Esophagus squamous epithelium (tissue), 5 donors: Measurements from ENCODE around the gene FILIP1L. TPM values are rescaled to one million over a fixed set of nuclear protein-coding genes. Genes with fewer than 3 reads are reported as not detected.

Experiments
- DNase-seq: peaks from one replicate; lab custom pipeline; 2025; lab: John Stamatoyannopoulos, UW
- H3K27ac ChIP-seq, 4 donors: fragments of 200-600 bp; sonication (generic); one replicate each; pipeline ENCODE4 v1.5.1; 2016 to 2019; ENCODE audit warnings: mild to moderate bottlenecking in 1 of 4
- H3K27me3 ChIP-seq, 4 donors: fragments of 200-600 bp; sonication (generic); 1 replicate in 3 of 4; 2 replicates in 1 of 4; pipeline versions ENCODE4 v1.5.1 to v1.6.0; 2017 to 2021; ENCODE audit warnings: antibody characterized with exemption in 1 of 4
- H3K36me3 ChIP-seq, 3 donors: fragments of 200-600 bp; sonication (generic); one replicate each; pipeline ENCODE4 v1.5.1; 2016 to 2019
- H3K4me1 ChIP-seq, 3 donors: fragments of 200-600 bp; sonication (generic); one replicate each; pipeline ENCODE4 v1.5.1; 2017 to 2019
- H3K4me3 ChIP-seq, 4 donors: fragments of 200-600 bp; sonication (generic); 1 replicate in 3 of 4; 2 replicates in 1 of 4; pipeline ENCODE4 v1.5.1; 2016 to 2019; ENCODE audit warnings: mild to moderate bottlenecking in 2 of 4, moderate library complexity in 1 of 4
- H3K9me3 ChIP-seq, 3 donors: fragments of 200-600 bp; sonication (generic); one replicate each; pipeline ENCODE4 v1.5.1; 2016 to 2019
- CTCF ChIP-seq, 6 experiments: fragments of 450-650 bp in 4 of 6; fragments of 200-600 bp in 2 of 6; sonication (generic) in 2 of 6; IDR thresholded peaks; one replicate each; pipeline ENCODE4 v1.5.1; 2016 to 2019; ENCODE audit warnings: antibody characterized with exemption in 6 of 6, mild to moderate bottlenecking in 4 of 6, moderate library complexity in 4 of 6
- POLR2A ChIP-seq, 4 donors: fragments of 450-650 bp; IDR thresholded peaks; one replicate each; pipeline ENCODE4 v1.6.1; 2017; ENCODE audit warnings: antibody characterized with exemption in 4 of 4, mild to moderate bottlenecking in 4 of 4, moderate library complexity in 3 of 4
- WGBS, 2 donors: methylation state at CpG; one replicate each; pipeline ENCODE4 v1.1.5; 2018; 5-methylcytosine and 5-hydroxymethylcytosine counted together
- intact Hi-C: fragments of 100-400 bp; cut with DNase I; formaldehyde crosslinking; loops from one replicate; pipeline ENCODE4 v1.15.0; 2022
- total RNA-seq, 4 donors: library from RNA; depleted of rRNA; stranded (reverse); fragments of >200 nt; gene quantifications; one replicate each; pipeline ENCODE4 v1.1.0, GENCODE V29; 2016
- donor health status: DM: yes; HTN: yes; CAD: no.

Gene FILIP1L
- total RNA-seq, 4 donors from 2014 or later = 2.5 to 23.5 (median 10.7) TPM

- no peak overlapping the region for H3K27ac ChIP-seq
Measured at GRCh38 chr3:99885085-99885484, 229.2 kb downstream of the FILIP1L start.

GRCh38 chr3:99884484-99884883, 229.8 kb downstream of the FILIP1L start:
- Histone ChIP-seq H3K4me1 (peaks cover 0 to 36% (median 17%) of the 10 kb centered on the region in 3 donors), H3K27ac (no peak overlapping the region), H3K27me3 (no peaks in the 10 kb centered on the region), H3K36me3 (no peaks in the 10 kb centered on the region), H3K9me3 (no peaks in the 10 kb centered on the region), H3K4me3 (no peak overlapping the region)
- no peak for DNase-seq
- 49 to 70% methylated on average over 2 of the region's 2 CpGs for WGBS, 2 donors
- intact Hi-C loops = no loop called here
- TF ChIP-seq CTCF (IDR thresholded peaks at IDR 0.05) = no peak
- no peak for TF ChIP-seq POLR2A (IDR thresholded peaks at IDR 0.05)

More at GRCh38 chr3:99885085-99885484, 229.2 kb downstream of the FILIP1L start:
- Histone ChIP-seq H3K9me3 (no peaks in the 10 kb centered on the region), H3K27me3 (no peaks in the 10 kb centered on the region), H3K36me3 (no peaks in the 10 kb centered on the region), H3K4me3 (no peak overlapping the region), H3K4me1 (peaks cover 0 to 36% (median 17%) of the 10 kb centered on the region in 3 donors)
- DNase-seq = no peak
- intact Hi-C loops = no loop called here
- TF ChIP-seq CTCF (IDR thresholded peaks at IDR 0.05) (no peak), POLR2A (IDR thresholded peaks at IDR 0.05) (no peak)
- 93 to 96% methylated on average over 1 of the region's 1 CpG for WGBS, 2 donors

DNA sequence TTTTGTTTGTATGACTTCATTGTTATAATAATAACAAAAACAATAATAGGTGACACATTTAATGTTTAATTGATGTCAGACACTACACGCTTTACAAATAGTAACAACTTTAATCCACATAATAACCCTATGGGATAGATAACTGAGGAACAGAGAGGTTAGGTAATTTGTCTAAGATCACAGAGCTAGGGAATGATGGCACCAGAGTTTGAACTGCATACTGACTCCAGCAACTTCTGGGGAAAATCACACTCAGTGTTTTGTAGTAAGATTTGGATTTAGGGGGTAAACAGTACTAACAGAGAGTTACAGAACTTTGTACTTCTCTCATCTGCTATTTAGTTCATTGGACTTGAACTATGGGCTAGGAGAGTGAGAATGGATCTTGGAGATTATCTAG, 230.6 kb downstream of the FILIP1L start:
- no peaks in the 10 kb centered on the region for H3K36me3 ChIP-seq
- no peaks in the 10 kb centered on the region for H3K27me3 ChIP-seq
- intact Hi-C loops = no loop called here
- 38 to 75% methylated on average over 1 of the region's 1 CpG for WGBS, 2 donors
- TF ChIP-seq CTCF (IDR thresholded peaks at IDR 0.05) = no peak
- TF ChIP-seq POLR2A (IDR thresholded peaks at IDR 0.05) = no peak
- H3K4me1 ChIP-seq = peaks cover 0 to 36% (median 17%) of the 10 kb centered on the region in 3 donors
- H3K27ac ChIP-seq = peak overlapping the region in 2 of 4 donors; percentile 44 to 52
- H3K4me3 ChIP-seq = no peak overlapping the region
- no peak for DNase-seq
- no peaks in the 10 kb centered on the region for H3K9me3 ChIP-seq

- Histone ChIP-seq H3K27me3 (no peaks in the 10 kb centered on the region), H3K4me1 (peaks cover 0 to 36% (median 17%) of the 10 kb centered on the region in 3 donors), H3K9me3 (no peaks in the 10 kb centered on the region), H3K4me3 (no peak overlapping the region), H3K27ac (peak overlapping the region in 2 of 4 donors; percentile 21 to 52), H3K36me3 (no peaks in the 10 kb centered on the region)
- intact Hi-C loops = no loop called here
- WGBS, 2 donors = 70 to 81% methylated on average over 2 of the region's 2 CpGs
- DNase-seq = no peak
- no peak for TF ChIP-seq CTCF (IDR thresholded peaks at IDR 0.05)
- TF ChIP-seq POLR2A (IDR thresholded peaks at IDR 0.05) = no peak
Measured at GRCh38 chr3:99883138-99883461, 231.2 kb downstream of the FILIP1L start.

- DNase-seq = no peak
- no peak for TF ChIP-seq CTCF (IDR thresholded peaks at IDR 0.05)
- no peak for TF ChIP-seq POLR2A (IDR thresholded peaks at IDR 0.05)
- Histone ChIP-seq H3K27me3 (no peaks in the 10 kb centered on the region), H3K4me3 (no peak overlapping the region), H3K36me3 (no peaks in the 10 kb centered on the region), H3K4me1 (peaks cover 0 to 40% (median 17%) of the 10 kb centered on the region in 3 donors), H3K9me3 (no peaks in the 10 kb centered on the region), H3K27ac (peak overlapping the region in 3 of 4 donors; percentile 52 to 78 (median 58))
- intact Hi-C loops = no loop called here
- WGBS, 2 donors = 92 to 96% methylated on average over 1 of the region's 1 CpG
Measured at GRCh38 chr3:99882436-99883137, 231.7 kb downstream of the FILIP1L start.
